HUDEP-2 (cell line): ENCODE measurements around the gene TSPAN7.

Source experiments
- DNase-seq, 76 experiments: peaks; one replicate each; lab custom pipeline; 2025; ENCODE audit not compliant: unreplicated experiment in 76 of 76; lab: John Stamatoyannopoulos, UW

Gene TSPAN7

GRCh38 chrX:38639730-38640129 is 78.4 kb downstream of the TSPAN7 start:
- DNase-seq: no peak

GRCh38 chrX:38641197-38641596 is 79.9 kb downstream of the TSPAN7 start:
- DNase-seq: no peak

GRCh38 chrX:38643903-38644302 is 82.6 kb downstream of the TSPAN7 start:
- DNase-seq: no peak

- no peak for DNase-seq
Measured at GRCh38 chrX:38646129-38646528, 84.8 kb downstream of the TSPAN7 start.

GRCh38 chrX:38649221-38649620 is 87.9 kb downstream of the TSPAN7 start:
- peak in 70 of 76 experiments; percentile 2 to 82 (median 44) for DNase-seq

GRCh38 chrX:38649674-38650647 is 88.6 kb downstream of the TSPAN7 start:
- peak in 74 of 76 experiments; percentile 7 to 76 (median 42) for DNase-seq

GRCh38 chrX:38651625-38652601 is 90.6 kb downstream of the TSPAN7 start:
- DNase-seq: no peak

GRCh38 chrX:38652934-38653442 is 91.6 kb downstream of the TSPAN7 start:
- peak in 73 of 76 experiments; percentile 27 to 96 (median 76) for DNase-seq

GRCh38 chrX:38654302-38654701 is 93.0 kb downstream of the TSPAN7 start:
- DNase-seq: peak in 51 of 76 experiments; percentile 0 to 76 (median 28)

GRCh38 chrX:38656350-38656915 is 95.1 kb downstream of the TSPAN7 start:
- DNase-seq: peak in 44 of 76 experiments; percentile 0 to 68 (median 18)

- DNase-seq: no peak
Measured at GRCh38 chrX:38657562-38657961, 96.2 kb downstream of the TSPAN7 start.

- no peak for DNase-seq
Measured at GRCh38 chrX:38660395-38661102, 99.2 kb downstream of the TSPAN7 start.

GRCh38 chrX:38661103-38661441 is 99.7 kb downstream of the TSPAN7 start:
- DNase-seq: peak in 1 of 76 experiments; percentile 1

- no peak for DNase-seq
Measured at GRCh38 chrX:38661561-38661960, 100.2 kb downstream of the TSPAN7 start.

GRCh38 chrX:38662640-38663039 is 101.3 kb downstream of the TSPAN7 start:
- DNase-seq: no peak

GRCh38 chrX:38664285-38664684 is 102.9 kb downstream of the TSPAN7 start:
- DNase-seq: peak in 22 of 76 experiments; percentile 0 to 32 (median 12)

- DNase-seq: peak in 3 of 76 experiments; percentile 0 to 10 (median 1)
Measured at GRCh38 chrX:38666909-38667308, 105.6 kb downstream of the TSPAN7 start.

GRCh38 chrX:38668771-38669170 is 107.4 kb downstream of the TSPAN7 start:
- DNase-seq: no peak

GRCh38 chrX:38669428-38669827 is 108.1 kb downstream of the TSPAN7 start:
- DNase-seq: no peak

GRCh38 chrX:38672646-38673045 is 111.3 kb downstream of the TSPAN7 start:
- DNase-seq: no peak
